ENCODE measurements around the gene MAP1B.

MAP1B gene

GRCh38 chr5:72234868-72235267, 127.6 kb downstream of the MAP1B start:
- no peak for DNase-seq (ENCODE audit: low spot score)
- no peak for TF ChIP-seq CTCF (IDR thresholded peaks at IDR 0.05; ENCODE audit: extremely low read depth, insufficient read depth, missing control alignments)
- in situ Hi-C loops (cut with MboI; ENCODE audit: low pct_unique_long_range_greater_than_20kb, low sequenced_read_pairs, unreplicated experiment) = no loop called here

GRCh38 chr5:72235725-72236124, 128.4 kb downstream of the MAP1B start:
- no peak for DNase-seq (ENCODE audit: low spot score)
- in situ Hi-C loops (cut with MboI; ENCODE audit: low pct_unique_long_range_greater_than_20kb, low sequenced_read_pairs, unreplicated experiment) = no loop called here
- TF ChIP-seq CTCF (IDR thresholded peaks at IDR 0.05; ENCODE audit: extremely low read depth, insufficient read depth, missing control alignments) = no peak

GRCh38 chr5:72237415-72237814, 130.1 kb downstream of the MAP1B start:
- no peak for DNase-seq (ENCODE audit: low spot score)
- TF ChIP-seq CTCF (IDR thresholded peaks at IDR 0.05; ENCODE audit: extremely low read depth, insufficient read depth, missing control alignments) = no peak
- in situ Hi-C loops (cut with MboI; ENCODE audit: low pct_unique_long_range_greater_than_20kb, low sequenced_read_pairs, unreplicated experiment) = no loop called here

- no peak for DNase-seq (ENCODE audit: low spot score)
- TF ChIP-seq CTCF (IDR thresholded peaks at IDR 0.05; ENCODE audit: extremely low read depth, insufficient read depth, missing control alignments) = no peak
- in situ Hi-C loops (cut with MboI; ENCODE audit: low pct_unique_long_range_greater_than_20kb, low sequenced_read_pairs, unreplicated experiment) = no loop called here
Measured at GRCh38 chr5:72237879-72238278, 130.6 kb downstream of the MAP1B start.

GRCh38 chr5:72238712-72239445, 131.6 kb downstream of the MAP1B start:
- no peak for DNase-seq (ENCODE audit: low spot score)
- TF ChIP-seq CTCF (IDR thresholded peaks at IDR 0.05; ENCODE audit: extremely low read depth, insufficient read depth, missing control alignments) = no peak
- in situ Hi-C loops (cut with MboI; ENCODE audit: low pct_unique_long_range_greater_than_20kb, low sequenced_read_pairs, unreplicated experiment) = no loop called here

- in situ Hi-C loops (cut with MboI; ENCODE audit: low pct_unique_long_range_greater_than_20kb, low sequenced_read_pairs, unreplicated experiment) = loop anchor here (10.0 kb wide), 1 partner anchor 107 kb away; no protein-coding TSS in a partner anchor
- no peak for DNase-seq (ENCODE audit: low spot score)
- no peak for TF ChIP-seq CTCF (IDR thresholded peaks at IDR 0.05; ENCODE audit: extremely low read depth, insufficient read depth, missing control alignments)
Measured at GRCh38 chr5:72241346-72242003, 134.2 kb downstream of the MAP1B start.

Data from GM13977 (cell line).